NCI-H2107 treated with DMSO at 0.1 percent for 48 hours (cell line): ENCODE measurements around the gene LRIG3.
"Not testable (repeated sequence)": the region's sequence is repeated elsewhere in the genome, so short reads cannot be mapped to it uniquely, and the experiment has no call there.

Source experiments
- DNase-seq: peaks from one replicate; lab custom pipeline; 2025; ENCODE audit not compliant: unreplicated experiment; lab: John Stamatoyannopoulos, UW

Gene LRIG3

GRCh38 chr12:58902726-58903125 lies 17.6 kb downstream of the LRIG3 start:
- DNase-seq: not testable (repeated sequence)

- no peak for DNase-seq
Measured at GRCh38 chr12:58901664-58902063, 18.6 kb downstream of the LRIG3 start.

- no peak for DNase-seq
Measured at GRCh38 chr12:58897969-58898368, 22.3 kb downstream of the LRIG3 start.

GRCh38 chr12:58896278-58896677 lies 24.0 kb downstream of the LRIG3 start:
- DNase-seq: no peak

- DNase-seq: no peak
Measured at GRCh38 chr12:58895053-58895452, 25.3 kb downstream of the LRIG3 start.

DNA sequence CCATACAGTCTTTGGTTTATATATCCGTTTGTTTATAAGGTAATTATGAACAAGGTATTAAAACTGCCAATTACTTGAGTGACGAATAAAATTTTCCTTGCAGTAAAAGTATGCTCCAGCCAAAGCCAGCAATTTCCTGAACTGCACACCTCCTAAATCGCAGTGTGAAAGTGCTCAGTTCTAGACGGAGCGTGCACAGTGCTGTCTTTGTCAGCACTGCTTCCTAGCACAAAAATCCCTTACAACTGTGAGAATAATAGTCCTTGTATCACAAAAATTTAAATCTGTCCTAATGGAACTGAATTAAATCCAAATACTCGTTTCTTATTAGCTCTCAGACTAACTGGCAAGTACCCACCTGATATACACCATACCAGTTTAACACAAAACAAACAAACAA lies 26.3 kb downstream of the LRIG3 start:
- no peak for DNase-seq

DNA sequence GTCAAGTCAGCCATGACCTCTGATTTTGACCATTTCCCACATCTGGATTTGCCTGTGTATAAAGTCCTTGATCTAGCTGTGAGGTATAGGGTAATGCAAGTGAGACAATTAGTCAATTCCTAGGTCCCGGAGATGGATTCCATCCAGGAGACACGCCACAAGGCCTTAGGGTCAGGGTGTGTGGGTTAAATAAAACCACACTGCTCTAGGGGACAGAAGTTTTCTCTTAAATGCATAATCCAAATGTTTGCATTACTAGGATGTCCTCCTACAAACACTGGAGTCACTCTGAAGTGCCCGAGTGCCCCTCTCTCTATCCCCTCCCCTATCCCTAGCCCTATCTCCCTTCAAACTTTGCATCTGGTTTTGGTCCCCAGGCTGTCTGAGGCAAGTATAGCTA lies 26.8 kb downstream of the LRIG3 start:
- no peak for DNase-seq

GRCh38 chr12:58889557-58889956 lies 30.7 kb downstream of the LRIG3 start:
- no peak for DNase-seq

GRCh38 chr12:58888131-58888783 lies 32.0 kb downstream of the LRIG3 start:
- DNase-seq: peak; percentile 20

DNA sequence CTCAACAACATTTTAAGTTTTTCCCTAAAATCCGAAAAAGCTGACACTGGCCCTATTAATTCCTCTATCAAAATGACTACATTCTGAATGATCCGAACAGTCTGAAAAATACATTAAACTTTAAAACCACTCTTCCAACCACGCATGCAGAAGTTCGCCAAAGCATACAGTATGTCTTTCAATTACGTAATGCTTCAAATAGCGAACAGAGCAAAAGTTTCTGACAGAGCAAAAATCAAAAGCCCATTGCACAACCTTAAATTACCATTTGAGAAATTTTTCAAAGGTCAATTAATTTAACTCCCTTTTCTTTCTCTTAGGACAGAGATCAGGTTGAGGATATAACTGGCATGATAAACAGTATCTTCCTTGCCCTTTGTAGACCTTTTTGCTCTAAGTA lies 33.2 kb downstream of the LRIG3 start:
- DNase-seq: no peak

DNA sequence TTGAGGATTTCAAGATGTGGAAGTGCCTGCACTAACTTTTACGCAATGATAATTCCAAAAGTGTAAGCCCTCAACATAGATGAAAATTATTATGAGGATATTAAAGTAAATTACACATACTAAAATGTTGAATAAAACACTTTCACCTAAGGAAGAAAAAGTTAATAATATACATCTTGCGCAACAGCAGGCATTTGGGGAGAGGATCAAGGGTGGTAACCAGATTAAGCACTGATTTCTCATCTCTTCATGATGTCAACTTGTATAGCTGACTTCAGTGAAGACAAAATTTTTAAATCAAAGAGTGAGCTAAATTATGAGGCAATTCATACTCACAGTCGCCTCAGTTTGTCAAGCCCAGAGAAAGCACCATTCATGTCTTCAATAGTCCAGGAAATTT lies 33.8 kb downstream of the LRIG3 start:
- DNase-seq: no peak

DNA sequence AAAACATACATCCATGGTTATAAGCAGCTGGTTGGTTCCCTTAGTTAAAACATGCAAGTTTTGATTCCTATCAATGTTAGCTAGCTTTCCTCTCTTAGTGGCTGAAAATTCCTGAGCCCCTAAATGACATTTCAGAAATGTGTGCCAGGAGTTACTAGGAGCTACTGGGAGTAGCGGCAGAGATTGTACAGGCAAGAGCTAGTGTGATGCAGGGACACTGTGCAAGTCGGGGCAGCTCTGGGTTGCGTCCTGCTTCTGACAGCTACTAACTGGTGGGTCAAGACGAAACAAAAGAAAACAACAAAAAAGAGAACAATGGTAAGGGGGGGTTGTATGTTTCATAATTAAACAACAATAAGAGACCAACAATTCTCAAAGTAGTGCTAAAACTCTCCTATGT lies 35.4 kb downstream of the LRIG3 start:
- DNase-seq: no peak

GRCh38 chr12:58883576-58884334 lies 36.5 kb downstream of the LRIG3 start:
- no peak for DNase-seq

- DNase-seq: no peak
Measured at GRCh38 chr12:58882826-58883225, 37.5 kb downstream of the LRIG3 start.

- DNase-seq: no peak
Measured at GRCh38 chr12:58881816-58882215, 38.5 kb downstream of the LRIG3 start.

DNA sequence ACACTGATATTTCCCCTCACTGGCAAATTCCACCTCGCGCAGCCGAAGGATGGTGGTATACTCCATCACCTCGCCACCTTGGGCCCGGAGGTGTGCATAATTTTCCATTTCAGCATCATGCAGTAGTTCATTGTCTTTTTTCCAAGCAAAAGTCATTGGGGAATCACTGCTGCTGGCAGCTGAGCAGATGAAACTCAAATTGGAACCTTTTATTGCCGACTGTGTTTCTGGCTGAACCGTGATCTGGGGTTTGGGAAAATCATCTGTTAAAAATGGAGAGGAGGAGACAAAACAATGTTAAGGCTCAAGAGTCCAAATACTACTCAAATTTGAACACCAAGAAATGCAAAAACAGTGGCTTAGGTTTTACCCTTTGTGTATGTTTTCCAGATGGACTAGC lies 39.7 kb downstream of the LRIG3 start:
- no peak for DNase-seq

DNA sequence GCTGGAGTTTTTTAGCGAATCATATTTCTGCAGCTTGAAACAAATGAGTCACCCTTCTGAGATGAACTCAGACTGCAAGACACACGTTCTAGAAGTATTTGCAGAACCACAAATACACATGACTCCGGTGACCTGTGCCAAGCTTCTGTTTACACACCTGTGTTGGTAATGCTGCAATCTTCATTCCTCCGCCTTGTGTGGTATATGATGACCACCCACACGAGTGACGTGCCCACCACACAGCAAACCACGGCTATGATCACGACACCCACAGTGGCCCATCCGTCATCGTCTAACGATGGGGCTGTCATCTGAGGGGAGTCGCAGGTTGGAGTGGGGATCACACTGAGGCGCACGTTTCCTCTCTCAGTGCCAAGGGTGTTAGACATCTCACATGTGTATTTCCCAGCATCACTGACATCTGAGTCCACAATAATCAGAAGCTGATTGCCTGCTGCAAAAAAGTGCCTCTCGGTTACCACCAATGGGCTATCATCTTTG lies 43.0 kb downstream of the LRIG3 start:
- no peak for DNase-seq

- no peak for DNase-seq
Measured at GRCh38 chr12:58873496-58873895, 46.8 kb downstream of the LRIG3 start.

- no peak for DNase-seq
Measured at GRCh38 chr12:58871556-58871955, 48.7 kb downstream of the LRIG3 start.

- no peak for DNase-seq
Measured at GRCh38 chr12:58870595-58870994, 49.7 kb downstream of the LRIG3 start.

DNA sequence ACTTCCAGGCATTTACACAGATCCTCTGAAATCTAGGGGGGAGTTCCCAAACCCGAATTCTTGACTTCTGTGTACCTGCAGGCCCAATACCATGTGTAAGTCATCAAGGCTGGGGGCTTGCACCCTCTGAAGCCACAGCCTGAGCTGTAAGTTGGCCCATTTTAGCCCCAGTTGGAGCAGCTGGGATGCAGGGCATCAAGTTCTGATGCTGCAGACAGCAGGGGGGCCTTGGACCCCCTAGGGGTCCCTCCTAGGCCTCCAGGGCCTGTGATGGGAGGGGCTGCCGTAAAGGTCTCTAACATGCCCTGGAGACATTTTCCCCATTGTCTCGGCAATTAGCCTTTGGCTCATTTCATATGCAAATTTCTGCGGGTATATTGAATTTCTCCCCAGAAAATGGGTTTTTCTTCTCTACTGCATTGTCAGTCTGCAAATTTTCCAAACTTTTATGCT lies 59.5 kb downstream of the LRIG3 start:
- DNase-seq: no peak

- no peak for DNase-seq
Measured at GRCh38 chr12:58860056-58860787, 60.1 kb downstream of the LRIG3 start.
